Adrenal gland (tissue), 5 donors: ENCODE data around the gene ZNF334.

ENCODE experiments used
- POLR2A ChIP-seq, 2 donors: fragments of 450-650 bp; IDR thresholded peaks; one replicate each; pipeline ENCODE4 v1.6.1; 2017; ENCODE audit warnings: antibody characterized with exemption in 2 of 2, mild to moderate bottlenecking in 2 of 2, moderate library complexity in 1 of 2
- TF ChIP-seq, protein P1 (sequence below), 6 experiments: fragments of 450-650 bp in 4 of 6; fragments of 200-600 bp in 2 of 6; sonication (generic) in 1 of 6; IDR thresholded peaks; 1 replicate in 5 of 6; 2 replicates in 1 of 6; pipeline versions ENCODE4 v1.5.1 to v1.8.0; 2016 to 2021; ENCODE audit warnings: antibody characterized with exemption in 6 of 6, mild to moderate bottlenecking in 2 of 6, moderate library complexity in 1 of 6
- donor health status: DM: no; HTN: no; CAD: no.

DNA sequence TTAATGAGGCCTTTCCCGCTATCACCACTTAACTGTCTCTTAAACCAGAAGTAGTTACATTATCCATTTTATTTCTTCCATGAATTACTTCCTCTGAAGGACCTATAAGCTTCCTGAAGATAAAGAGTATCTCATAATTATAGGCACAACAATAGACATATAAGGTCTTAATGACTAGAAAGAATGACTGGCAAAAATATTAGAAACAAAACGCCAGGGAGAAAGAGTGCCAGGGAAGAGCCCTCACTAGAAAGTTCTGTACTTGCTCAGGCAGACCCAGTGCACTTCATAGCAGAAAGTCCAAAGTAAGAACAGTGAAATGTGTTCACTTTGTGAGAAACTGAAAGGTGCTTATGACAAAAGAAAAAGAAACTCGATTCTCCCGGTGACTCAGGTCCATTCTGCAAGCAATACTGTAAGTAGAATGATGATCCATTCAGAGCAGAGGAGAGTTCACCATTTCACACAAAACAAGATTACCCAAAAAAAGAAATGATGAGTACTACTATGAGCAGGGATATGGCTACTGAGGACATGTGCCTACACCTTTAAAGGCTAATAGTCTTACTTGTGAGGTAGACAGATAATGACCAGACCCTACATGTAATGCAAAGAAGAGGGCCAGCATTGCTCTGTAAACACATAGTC, 5.5 kb downstream of the ZNF334 start:
- TF ChIP-seq, protein P1, sequence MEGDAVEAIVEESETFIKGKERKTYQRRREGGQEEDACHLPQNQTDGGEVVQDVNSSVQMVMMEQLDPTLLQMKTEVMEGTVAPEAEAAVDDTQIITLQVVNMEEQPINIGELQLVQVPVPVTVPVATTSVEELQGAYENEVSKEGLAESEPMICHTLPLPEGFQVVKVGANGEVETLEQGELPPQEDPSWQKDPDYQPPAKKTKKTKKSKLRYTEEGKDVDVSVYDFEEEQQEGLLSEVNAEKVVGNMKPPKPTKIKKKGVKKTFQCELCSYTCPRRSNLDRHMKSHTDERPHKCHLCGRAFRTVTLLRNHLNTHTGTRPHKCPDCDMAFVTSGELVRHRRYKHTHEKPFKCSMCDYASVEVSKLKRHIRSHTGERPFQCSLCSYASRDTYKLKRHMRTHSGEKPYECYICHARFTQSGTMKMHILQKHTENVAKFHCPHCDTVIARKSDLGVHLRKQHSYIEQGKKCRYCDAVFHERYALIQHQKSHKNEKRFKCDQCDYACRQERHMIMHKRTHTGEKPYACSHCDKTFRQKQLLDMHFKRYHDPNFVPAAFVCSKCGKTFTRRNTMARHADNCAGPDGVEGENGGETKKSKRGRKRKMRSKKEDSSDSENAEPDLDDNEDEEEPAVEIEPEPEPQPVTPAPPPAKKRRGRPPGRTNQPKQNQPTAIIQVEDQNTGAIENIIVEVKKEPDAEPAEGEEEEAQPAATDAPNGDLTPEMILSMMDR (IDR thresholded peaks at IDR 0.05): no peak
- no peak for TF ChIP-seq POLR2A (IDR thresholded peaks at IDR 0.05)
